Renal cortex interstitium (tissue), 11 donors: ENCODE data around the gene CCNL2. TPM values are rescaled to one million over a fixed set of nuclear protein-coding genes. Genes with fewer than 3 reads are reported as not detected.

Experiments used
- DNase-seq, 11 donors: peaks; one replicate each; pipeline ENCODE4 v3.0.0-alpha.2; 2013; ENCODE audit warnings: low read depth in 9 of 11, low spot score in 4 of 11; ENCODE audit errors: extremely low read depth in 1 of 11
- polyA plus RNA-seq, 3 donors: library from polyadenylated mRNA; unstranded; fragments of 120-200 nt; gene quantifications; one replicate each; pipeline ENCODE4 v1.2.1, GENCODE V29; 2013; ENCODE audit not compliant: insufficient read length in 3 of 3

The CCNL2 gene
- polyA plus RNA-seq, 3 donors, result 241 to 386 (median 255) TPM

DNA sequence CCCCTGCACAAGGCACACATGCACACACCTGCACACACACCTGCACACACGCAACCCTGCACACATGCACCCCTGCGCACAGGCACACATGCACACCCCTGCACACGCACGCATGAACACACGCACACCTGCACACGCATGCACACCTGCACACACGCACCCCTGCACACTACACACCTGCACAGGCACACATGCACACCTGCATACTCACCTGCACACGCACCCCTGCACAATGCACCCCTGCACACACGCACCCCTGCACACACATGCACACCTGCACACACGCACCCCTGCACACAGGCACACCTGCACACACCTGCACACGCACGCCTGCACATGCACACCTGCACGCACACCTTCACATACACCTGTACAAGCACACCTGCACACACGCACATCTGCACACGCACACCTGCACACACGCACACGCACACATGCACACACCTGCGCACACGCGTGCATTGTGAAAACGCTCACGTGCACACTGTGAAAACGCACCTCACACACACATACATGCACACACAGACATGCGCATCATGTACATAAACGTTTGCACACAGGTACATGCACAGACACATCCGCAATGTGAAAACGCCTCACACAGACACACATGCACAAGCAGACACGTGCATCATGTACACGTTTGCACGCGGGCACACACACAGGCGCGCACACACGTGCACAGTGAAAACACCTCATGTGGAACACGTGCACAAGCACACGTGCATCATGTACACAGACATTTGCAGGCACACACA, 58.2 kb downstream of the CCNL2 start:
- DNase-seq, result no peak

DNA sequence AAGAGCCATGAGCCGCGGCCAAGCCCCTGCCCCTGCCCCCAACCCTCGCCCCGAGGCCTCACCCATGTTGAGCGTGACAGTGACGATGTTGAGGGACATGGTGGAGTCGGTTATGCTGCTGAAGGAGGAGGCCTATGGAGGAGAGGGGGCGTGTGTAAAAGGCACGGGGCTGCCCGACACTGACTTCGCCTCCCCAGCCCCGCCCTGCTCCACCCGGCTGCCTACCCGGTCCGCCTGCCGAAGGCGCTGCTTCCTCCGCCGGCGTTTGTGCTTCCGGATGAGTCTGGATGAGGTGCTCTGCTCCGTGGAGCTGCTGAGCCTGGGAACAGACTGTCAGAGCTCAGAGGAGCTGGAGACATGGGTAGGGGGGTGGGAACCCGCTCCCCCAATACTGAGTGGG, 59.0 kb downstream of the CCNL2 start:
- DNase-seq, result no peak

DNA sequence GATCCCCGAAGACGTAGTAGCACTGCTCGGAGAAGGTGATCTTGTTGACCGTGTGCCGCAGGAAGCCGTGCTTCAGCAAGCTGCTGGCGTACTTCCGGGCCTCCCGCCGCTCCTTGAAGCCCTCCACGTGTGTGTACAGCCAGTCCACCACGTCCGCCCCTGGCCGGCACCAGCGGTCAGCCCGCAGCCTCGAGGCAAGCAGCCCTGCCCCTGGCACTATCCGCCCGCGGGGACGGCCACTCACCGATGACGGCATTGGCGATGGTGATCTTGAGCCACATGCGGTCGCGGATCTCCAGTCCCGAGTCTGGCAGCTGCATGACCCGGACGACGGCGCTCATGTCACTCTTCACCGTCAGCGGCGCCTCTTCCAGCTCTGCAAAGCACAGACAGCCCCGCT, 60.9 kb downstream of the CCNL2 start:
- DNase-seq, result no peak

DNA sequence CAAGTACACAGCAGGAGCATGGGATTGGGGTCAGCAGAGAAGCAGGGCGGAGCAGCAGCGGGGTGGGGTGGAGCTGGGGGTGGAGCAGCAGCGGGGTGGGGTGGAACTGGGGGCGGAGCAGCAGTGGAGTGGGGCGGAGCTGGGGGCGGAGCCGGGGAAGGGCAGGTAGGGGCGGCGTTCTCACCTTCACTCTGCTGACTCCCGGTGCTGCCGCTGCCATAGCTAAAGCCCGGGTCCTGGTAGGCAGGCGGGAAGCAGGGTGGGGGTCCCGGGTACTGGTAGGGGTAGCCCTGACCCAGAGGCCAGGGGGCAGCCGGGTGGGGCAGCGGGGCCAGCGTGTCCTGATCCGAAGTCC, 61.4 kb downstream of the CCNL2 start:
- DNase-seq, result no peak

DNA sequence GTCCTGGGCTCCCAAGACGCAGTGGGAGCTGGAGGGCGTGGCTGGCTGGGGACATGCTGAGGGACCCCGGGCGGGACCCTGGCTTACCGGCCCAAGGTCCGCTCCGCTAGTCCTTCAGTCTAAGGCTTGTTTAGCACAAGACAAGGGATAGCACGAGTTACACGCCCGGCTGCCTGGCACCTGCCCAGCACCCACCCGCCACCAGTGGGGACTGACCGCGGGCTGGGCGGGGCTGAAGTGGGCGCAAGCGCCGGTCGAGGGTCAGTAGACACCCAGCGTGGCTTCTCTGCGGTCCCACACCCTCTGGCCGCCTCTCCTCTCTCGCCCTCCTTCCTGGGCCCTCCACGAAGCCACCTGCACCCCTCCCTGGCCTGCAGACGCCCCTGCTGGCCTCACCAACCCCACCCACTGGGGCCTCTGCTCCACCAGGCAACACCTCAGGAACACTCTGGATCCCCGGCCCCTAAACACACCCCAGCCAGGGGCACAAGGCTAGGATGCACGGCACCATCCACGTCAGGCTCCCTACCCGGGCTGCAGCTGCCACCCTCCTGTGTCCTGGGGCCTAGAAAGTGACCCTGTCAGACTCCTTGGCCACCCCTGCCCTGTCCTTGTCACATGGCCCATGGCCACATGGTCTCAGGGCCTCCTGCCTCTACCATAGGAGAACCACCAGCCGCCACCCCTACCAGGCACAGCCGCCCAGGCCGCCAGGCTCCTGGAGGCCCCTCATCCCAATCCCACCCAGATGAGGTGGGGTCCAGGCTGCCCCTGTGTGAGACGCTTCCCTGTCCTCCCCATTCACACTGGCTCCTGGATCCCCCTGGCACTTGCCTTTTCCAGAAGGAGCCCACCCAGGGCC, 62.0 kb downstream of the CCNL2 start:
- DNase-seq, result no peak

DNA sequence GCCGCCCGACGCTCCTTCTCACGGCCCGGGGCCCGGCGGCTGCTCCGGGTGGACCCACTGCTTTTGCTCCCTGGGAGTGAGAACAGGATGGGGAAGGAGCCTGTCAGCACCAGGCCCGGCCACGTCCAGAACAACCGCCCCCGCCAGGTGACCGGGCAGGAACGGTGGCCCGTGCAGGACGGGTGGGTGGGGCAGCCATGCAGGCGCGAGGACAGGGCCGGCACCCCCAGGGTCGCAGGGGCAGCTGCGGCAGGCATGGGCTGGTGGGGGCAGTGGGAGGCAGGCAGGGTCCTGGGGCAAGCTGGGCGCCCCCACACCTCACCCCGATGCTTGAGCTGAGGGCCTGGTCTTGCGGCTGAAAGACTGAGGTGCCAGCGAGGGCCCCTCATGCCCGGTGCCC, 62.7 kb downstream of the CCNL2 start:
- DNase-seq, result no peak

DNA sequence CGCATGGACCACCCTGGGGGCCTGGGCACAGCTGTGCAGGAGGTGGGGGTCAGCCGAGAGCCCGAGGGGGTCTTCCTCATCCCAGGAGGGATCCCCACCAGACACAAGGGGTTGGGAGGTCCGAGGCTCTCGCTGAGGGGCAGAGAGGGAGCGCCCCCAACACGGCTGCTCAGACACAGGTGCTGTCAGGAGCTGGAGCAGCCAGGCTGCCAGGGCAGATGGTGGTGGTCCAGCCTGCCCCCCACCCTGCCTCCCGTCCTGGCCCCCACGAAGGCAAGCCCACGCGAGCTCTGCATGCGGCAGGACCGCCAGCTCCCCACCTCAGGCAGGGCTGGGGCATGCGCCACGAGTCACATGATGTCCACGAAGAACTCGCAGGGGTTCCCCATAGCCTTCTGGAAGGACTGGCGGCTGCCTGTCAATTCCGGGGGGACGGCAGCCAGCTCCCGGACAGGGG, 63.3 kb downstream of the CCNL2 start:
- DNase-seq, result no peak

Other genes with a start within 250 kb of the CCNL2 start
- gene TTLL10, start 225.5 kb downstream of the CCNL2 start, polyA plus RNA-seq, result under 1 TPM; 0.30 to 0.88 (median 0.50) TPM
- gene TNFRSF18, start 192.7 kb downstream of the CCNL2 start, polyA plus RNA-seq, result under 1 TPM; 0.20 to 0.80 (median 0.43) TPM
- gene TNFRSF4, start 185.2 kb downstream of the CCNL2 start, polyA plus RNA-seq, result 1 to 10 TPM; 1.1 to 3.0 (median 2.4) TPM
- 100 to 1,000 TPM; 106 to 141 (median 132) TPM for gene SDF4, start 167.3 kb downstream of the CCNL2 start, polyA plus RNA-seq
- 10 to 100 TPM; 20.9 to 22.5 (median 21.3) TPM for gene B3GALT6, start 167.1 kb downstream of the CCNL2 start, polyA plus RNA-seq
- 10 to 100 TPM in 2 of 3 donors, 1 to 10 TPM in 1; 7.5 to 17.4 (median 12.2) TPM for gene C1QTNF12, start 152.6 kb downstream of the CCNL2 start, polyA plus RNA-seq
- 10 to 100 TPM; 44.5 to 58.5 (median 53.4) TPM for gene UBE2J2, start 125.5 kb downstream of the CCNL2 start, polyA plus RNA-seq
- gene SCNN1D, start 118.9 kb downstream of the CCNL2 start, polyA plus RNA-seq, result 10 to 100 TPM in 1 of 3 donors, 1 to 10 TPM in 2; 3.9 to 10.5 (median 5.8) TPM
- gene ACAP3, start 91.4 kb downstream of the CCNL2 start, polyA plus RNA-seq, result 10 to 100 TPM; 22.4 to 39.1 (median 38.3) TPM
- gene PUSL1, start 90.7 kb downstream of the CCNL2 start, polyA plus RNA-seq, result 10 to 100 TPM in 2 of 3 donors, 1 to 10 TPM in 1; 4.5 to 10.4 (median 10.0) TPM
- gene INTS11, start 74.7 kb downstream of the CCNL2 start, polyA plus RNA-seq, result 100 to 1,000 TPM; 107 to 159 (median 117) TPM
- gene CPTP, start 74.5 kb downstream of the CCNL2 start, polyA plus RNA-seq, result 10 to 100 TPM; 10.0 to 18.0 (median 16.0) TPM
- under 1 TPM; 0.31 to 0.52 (median 0.47) TPM for gene TAS1R3, start 68.1 kb downstream of the CCNL2 start, polyA plus RNA-seq
- gene DVL1, start 49.9 kb downstream of the CCNL2 start, polyA plus RNA-seq, result 10 to 100 TPM; 23.6 to 45.9 (median 42.6) TPM
- gene MXRA8, start 40.8 kb downstream of the CCNL2 start, polyA plus RNA-seq, result 100 to 1,000 TPM; 145 to 202 (median 196) TPM
- gene AURKAIP1, start 24.1 kb downstream of the CCNL2 start, polyA plus RNA-seq, result 10 to 100 TPM; 52.0 to 89.3 (median 86.3) TPM
- gene MRPL20, start 8.0 kb upstream of the CCNL2 start, polyA plus RNA-seq, result 100 to 1,000 TPM; 115 to 120 (median 120) TPM
- gene ANKRD65, start 21.9 kb upstream of the CCNL2 start, polyA plus RNA-seq, result 10 to 100 TPM in 2 of 3 donors, 1 to 10 TPM in 1; 8.3 to 14.7 (median 10.6) TPM
- 10 to 100 TPM; 31.6 to 74.6 (median 62.4) TPM for gene VWA1, start 36.4 kb upstream of the CCNL2 start, polyA plus RNA-seq
- 1 to 10 TPM; 2.2 to 5.5 (median 2.9) TPM for gene ATAD3C, start 50.4 kb upstream of the CCNL2 start, polyA plus RNA-seq
- 10 to 100 TPM; 11.6 to 28.5 (median 15.1) TPM for gene ATAD3B, start 72.4 kb upstream of the CCNL2 start, polyA plus RNA-seq
- 10 to 100 TPM; 15.4 to 29.0 (median 25.9) TPM for gene ATAD3A, start 112.8 kb upstream of the CCNL2 start, polyA plus RNA-seq
- gene TMEM240, start 141.3 kb upstream of the CCNL2 start, polyA plus RNA-seq, result 10 to 100 TPM in 1 of 3 donors, 1 to 10 TPM in 2; 4.0 to 12.1 (median 6.6) TPM
- gene SSU72, start 175.5 kb upstream of the CCNL2 start, polyA plus RNA-seq, result 10 to 100 TPM; 79.9 to 85.8 (median 80.6) TPM
- gene FNDC10, start 200.8 kb upstream of the CCNL2 start, polyA plus RNA-seq, result 1 to 10 TPM; 1.8 to 4.8 (median 3.2) TPM
- gene MIB2, start 216.2 kb upstream of the CCNL2 start, polyA plus RNA-seq, result 10 to 100 TPM; 30.3 to 71.4 (median 70.4) TPM
- gene MMP23B, start 232.8 kb upstream of the CCNL2 start, polyA plus RNA-seq, result 10 to 100 TPM; 15.0 to 36.3 (median 35.3) TPM